Measurements from ENCODE around the gene RSAD2.
"Not testable (repeated sequence)": the region's sequence is repeated elsewhere in the genome, so short reads cannot be mapped to it uniquely, and the experiment has no call there.

Gene RSAD2

DNA sequence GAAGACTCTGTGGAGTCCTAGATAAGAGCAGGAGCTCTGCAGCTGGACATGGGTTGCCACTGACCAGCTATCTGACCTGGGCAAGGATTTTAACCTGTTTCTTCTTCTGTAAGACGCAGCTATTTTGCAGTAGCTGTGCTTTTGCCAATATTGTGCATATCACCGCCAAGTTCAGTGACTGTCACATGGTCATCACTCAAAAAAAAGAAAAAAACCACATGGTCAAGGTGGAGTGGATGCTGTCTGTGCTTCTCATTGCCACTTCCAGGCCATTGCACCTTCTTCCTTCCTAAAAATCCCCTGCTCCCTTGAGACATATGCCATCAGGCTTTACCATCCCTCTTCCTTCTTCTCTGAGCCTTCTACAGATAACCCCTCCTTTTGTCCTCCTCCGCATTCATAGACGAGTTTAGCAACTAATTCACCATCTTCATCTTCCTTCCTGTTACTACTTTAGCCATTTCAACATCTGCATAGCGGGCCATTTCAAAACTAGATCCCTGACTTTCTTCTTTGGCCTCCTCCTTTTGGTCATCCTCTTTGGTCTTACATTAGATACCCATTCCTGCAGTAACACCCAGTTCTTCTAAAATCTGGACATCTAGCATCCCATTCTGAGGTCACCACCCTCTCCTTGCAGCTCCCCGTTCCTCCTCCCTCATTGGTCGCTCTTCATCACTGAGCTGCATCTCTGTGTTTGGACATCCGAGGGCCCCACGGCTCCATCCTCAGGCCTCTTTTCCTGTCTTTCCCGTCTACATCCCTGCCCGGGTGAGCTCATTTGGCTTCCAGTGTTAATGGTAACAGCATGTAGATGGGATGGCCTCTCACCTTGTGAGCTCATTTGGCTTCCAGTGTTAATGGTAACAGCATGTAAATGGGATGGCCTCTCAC is 57.4 kb downstream of the RSAD2 start:
- TF ChIP-seq, protein P1, sequence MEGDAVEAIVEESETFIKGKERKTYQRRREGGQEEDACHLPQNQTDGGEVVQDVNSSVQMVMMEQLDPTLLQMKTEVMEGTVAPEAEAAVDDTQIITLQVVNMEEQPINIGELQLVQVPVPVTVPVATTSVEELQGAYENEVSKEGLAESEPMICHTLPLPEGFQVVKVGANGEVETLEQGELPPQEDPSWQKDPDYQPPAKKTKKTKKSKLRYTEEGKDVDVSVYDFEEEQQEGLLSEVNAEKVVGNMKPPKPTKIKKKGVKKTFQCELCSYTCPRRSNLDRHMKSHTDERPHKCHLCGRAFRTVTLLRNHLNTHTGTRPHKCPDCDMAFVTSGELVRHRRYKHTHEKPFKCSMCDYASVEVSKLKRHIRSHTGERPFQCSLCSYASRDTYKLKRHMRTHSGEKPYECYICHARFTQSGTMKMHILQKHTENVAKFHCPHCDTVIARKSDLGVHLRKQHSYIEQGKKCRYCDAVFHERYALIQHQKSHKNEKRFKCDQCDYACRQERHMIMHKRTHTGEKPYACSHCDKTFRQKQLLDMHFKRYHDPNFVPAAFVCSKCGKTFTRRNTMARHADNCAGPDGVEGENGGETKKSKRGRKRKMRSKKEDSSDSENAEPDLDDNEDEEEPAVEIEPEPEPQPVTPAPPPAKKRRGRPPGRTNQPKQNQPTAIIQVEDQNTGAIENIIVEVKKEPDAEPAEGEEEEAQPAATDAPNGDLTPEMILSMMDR (IDR thresholded peaks at IDR 0.05): no peak
- Histone ChIP-seq H3K9ac (no peak overlapping the region), H3K27ac (no peak overlapping the region), H3K36me3 (ENCODE audit: control insufficient read depth, insufficient read depth, low read length) (no peaks in the 10 kb centered on the region), H2AFZ (no peak overlapping the region), H3K27me3 (ENCODE audit: control insufficient read depth, insufficient read depth, low read length) (no peaks in the 10 kb centered on the region), H3K4me2 (ENCODE audit: low read length) (no peak overlapping the region), H3K4me3 (ENCODE audit: low read depth, low read length) (no peak overlapping the region), H3K9me3 (ENCODE audit: control insufficient read depth, low read length) (no peaks in the 10 kb centered on the region), H3K79me2 (peaks cover 48% of the 10 kb centered on the region), H3K4me1 (peaks cover 5% of the 10 kb centered on the region)

DNA sequence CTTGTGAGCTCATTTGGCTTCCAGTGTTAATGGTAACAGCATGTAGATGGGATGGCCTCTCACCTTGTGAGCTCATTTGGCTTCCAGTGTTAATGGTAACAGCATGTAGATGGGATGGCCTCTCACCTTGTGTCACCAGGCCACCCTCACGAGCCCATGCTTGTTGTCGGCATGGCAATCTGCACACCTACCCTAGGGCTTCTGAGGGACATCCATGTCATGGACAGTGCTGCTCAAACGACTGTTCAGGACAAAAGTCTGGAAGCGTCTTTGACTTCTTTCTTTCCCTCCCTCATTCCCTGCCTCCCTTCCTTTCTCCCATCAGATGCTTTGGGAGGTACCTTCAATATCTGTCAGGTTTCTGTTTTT is 58.1 kb downstream of the RSAD2 start:
- H3K4me1 ChIP-seq; H2AFZ ChIP-seq; H3K27ac ChIP-seq; H3K27me3 ChIP-seq (ENCODE audit: control insufficient read depth, insufficient read depth, low read length); H3K9me3 ChIP-seq (ENCODE audit: control insufficient read depth, low read length); H3K4me2 ChIP-seq (ENCODE audit: low read length); H3K36me3 ChIP-seq (ENCODE audit: control insufficient read depth, insufficient read depth, low read length); H3K4me3 ChIP-seq (ENCODE audit: low read depth, low read length); H3K9ac ChIP-seq: not testable (repeated sequence)
- H3K79me2 ChIP-seq: peaks cover 48% of the 10 kb centered on the region

DNA sequence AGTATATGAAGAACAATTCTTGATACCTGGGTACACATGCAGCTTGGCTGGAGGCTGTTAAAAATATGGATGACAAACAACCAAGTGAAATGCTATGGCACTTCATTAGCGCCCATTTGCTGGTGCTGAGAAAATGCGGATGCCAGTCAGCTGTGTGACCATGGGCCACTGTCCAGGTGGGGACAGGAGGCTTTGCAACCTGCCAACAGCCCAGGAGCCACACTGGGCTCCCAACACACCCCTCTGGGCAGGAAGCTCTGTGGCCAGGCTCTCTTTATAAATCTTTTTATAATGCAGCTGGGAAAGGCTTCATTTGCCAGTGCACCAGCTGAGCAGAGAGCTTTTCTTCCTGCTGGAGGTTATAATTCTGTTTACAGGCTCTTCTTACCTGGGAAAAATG is 59.6 kb downstream of the RSAD2 start:
- peaks cover 61% of the 10 kb centered on the region for H3K79me2 ChIP-seq
- no peak overlapping the region for H2AFZ ChIP-seq
- no peak overlapping the region for H3K4me3 ChIP-seq (ENCODE audit: low read depth, low read length)
- no peak overlapping the region for H3K27ac ChIP-seq
- TF ChIP-seq, protein P1 (IDR thresholded peaks at IDR 0.05): no peak
- no peaks in the 10 kb centered on the region for H3K27me3 ChIP-seq (ENCODE audit: control insufficient read depth, insufficient read depth, low read length)
- H3K4me2 ChIP-seq (ENCODE audit: low read length): no peak overlapping the region
- no peaks in the 10 kb centered on the region for H3K36me3 ChIP-seq (ENCODE audit: control insufficient read depth, insufficient read depth, low read length)
- no peaks in the 10 kb centered on the region for H3K4me1 ChIP-seq
- no peaks in the 10 kb centered on the region for H3K9me3 ChIP-seq (ENCODE audit: control insufficient read depth, low read length)
- no peak overlapping the region for H3K9ac ChIP-seq

DNA sequence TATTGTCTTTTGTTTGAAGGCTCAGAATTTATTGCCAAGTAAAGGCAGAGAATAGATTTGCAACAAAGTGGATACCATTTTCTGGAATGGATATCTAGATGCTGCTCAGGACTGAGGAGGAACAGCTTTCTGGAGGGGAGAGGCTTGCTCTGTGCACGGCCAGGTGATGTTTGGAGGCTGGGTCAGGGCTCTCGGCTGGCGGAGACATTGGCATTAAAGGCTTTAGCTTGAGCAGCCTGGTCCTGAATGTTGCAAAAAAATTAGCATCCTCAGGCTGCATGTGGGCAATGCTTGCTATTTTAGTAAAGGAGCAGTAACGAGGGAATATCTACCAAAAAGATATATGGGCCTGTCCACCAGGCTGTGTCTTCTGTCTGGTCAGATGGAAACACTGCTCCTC is 60.0 kb downstream of the RSAD2 start:
- H3K27ac ChIP-seq: no peak overlapping the region

GRCh38 chr2:6939071-6939470 is 61.5 kb downstream of the RSAD2 start:
- Histone ChIP-seq H3K79me2 (peaks cover 57% of the 10 kb centered on the region), H3K4me1 (no peaks in the 10 kb centered on the region), H3K4me3 (ENCODE audit: low read depth, low read length) (no peak overlapping the region), H2AFZ (no peak overlapping the region), H3K27me3 (ENCODE audit: control insufficient read depth, insufficient read depth, low read length) (no peaks in the 10 kb centered on the region), H3K36me3 (ENCODE audit: control insufficient read depth, insufficient read depth, low read length) (no peaks in the 10 kb centered on the region), H3K9me3 (ENCODE audit: control insufficient read depth, low read length) (no peaks in the 10 kb centered on the region), H3K4me2 (ENCODE audit: low read length) (no peak overlapping the region), H3K27ac (no peak overlapping the region), H3K9ac (no peak overlapping the region)
- TF ChIP-seq, protein P1 (IDR thresholded peaks at IDR 0.05): no peak

More for the DNA sequence above, 60.0 kb downstream of the RSAD2 start:
- Histone ChIP-seq H3K79me2 (peaks cover 64% of the 10 kb centered on the region), H3K36me3 (ENCODE audit: control insufficient read depth, insufficient read depth, low read length) (no peaks in the 10 kb centered on the region), H3K9me3 (ENCODE audit: control insufficient read depth, low read length) (no peaks in the 10 kb centered on the region), H3K4me2 (ENCODE audit: low read length) (no peak overlapping the region), H3K27me3 (ENCODE audit: control insufficient read depth, insufficient read depth, low read length) (no peaks in the 10 kb centered on the region), H3K9ac (no peak overlapping the region), H2AFZ (no peak overlapping the region), H3K4me3 (ENCODE audit: low read depth, low read length) (no peak overlapping the region), H3K4me1 (no peaks in the 10 kb centered on the region)
- TF ChIP-seq, protein P1 (IDR thresholded peaks at IDR 0.05): no peak

Data from parathyroid adenoma (tissue), 2 donors.